ENCODE data around the gene ZNF587B.
"Not testable (repeated sequence)": the region's sequence is repeated elsewhere in the genome, so short reads cannot be mapped to it uniquely, and the experiment has no call there.

Gene ZNF587B

DNA sequence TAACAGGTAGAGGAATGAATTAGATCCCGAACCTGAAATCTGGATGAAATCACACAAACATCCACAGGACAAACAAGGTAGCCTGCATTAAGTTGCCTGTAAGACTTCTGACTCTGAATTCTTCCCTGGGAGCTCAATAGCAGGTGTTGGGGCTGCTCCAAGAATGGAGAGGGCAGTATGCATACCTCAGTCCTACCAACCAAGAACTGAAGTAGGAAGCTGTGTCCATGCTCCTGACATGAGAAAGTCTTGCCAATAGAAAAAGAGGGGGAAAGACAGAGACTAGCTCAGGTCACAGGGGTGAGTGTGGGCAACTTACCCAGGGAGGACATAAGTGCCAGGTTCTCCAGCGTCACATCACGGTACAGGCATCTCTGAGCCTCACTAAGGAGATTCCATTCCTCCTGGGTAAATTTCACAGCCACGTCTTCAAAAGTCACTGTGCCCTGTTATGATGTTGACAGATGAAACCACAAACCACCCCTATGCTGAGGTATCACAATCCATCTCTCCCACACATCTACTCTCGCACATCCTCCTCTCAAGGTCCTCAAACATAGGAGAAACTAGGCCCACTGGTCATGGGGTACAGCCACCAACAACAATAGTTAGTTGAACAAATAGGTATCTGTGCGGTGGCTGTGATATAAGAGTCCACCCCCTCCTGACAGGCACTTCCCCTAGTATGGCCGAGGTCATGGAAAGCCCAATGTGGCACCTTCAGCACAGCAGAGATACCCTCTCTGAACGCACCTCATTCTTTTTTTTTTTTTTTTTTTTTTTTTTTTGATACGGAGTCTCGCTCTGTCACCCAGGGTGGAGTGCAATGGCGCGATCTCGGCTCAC is 16.9 kb upstream of the ZNF587B start:
- peak overlapping the region; percentile 37 to 53 for H3K4me3 Mint-ChIP-seq
- not testable (repeated sequence) for ATAC-seq (replicated peaks); H3K9me3 Mint-ChIP-seq; H3K27me3 Mint-ChIP-seq; DNase-seq
- H3K36me3 Mint-ChIP-seq, result peaks cover 35% of the 10 kb centered on the region in 2 donors
- peak overlapping the region; percentile 81 for H3K27ac Mint-ChIP-seq
- H3K4me1 Mint-ChIP-seq, result peaks cover 27 to 42% of the 10 kb centered on the region in 2 donors

DNA sequence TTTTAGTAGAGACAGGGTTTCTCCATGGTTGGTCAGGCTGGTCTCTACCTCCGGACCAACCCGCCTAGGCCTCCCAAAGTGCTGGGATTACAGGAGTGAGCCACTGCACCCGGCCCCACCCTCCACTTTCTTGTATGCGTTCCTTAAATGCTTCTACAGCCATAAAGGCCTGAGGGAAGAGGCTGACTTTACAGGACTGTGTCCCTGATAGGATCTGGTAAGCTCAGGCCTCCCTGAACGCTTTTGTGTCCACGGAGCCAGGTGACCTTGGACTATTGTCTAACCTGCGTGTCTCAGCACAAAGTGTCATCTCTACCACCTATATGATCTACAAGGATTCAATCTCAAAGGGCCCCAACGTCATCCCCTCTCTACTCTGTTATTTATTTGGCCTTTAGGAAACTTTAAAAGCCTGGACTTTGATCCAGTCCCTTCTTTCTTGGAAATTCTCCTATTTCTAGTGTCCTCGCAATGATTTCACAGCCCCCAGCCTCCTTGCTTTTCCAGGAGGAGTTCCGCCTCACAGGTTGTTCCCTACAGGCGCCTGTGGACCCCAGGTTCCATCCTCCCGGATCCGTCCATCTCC is 16.1 kb upstream of the ZNF587B start:
- Mint-ChIP-seq H3K9me3 (no peaks in the 10 kb centered on the region), H3K27ac (peak overlapping the region; percentile 96), H3K4me3 (peak overlapping the region; percentile 93 to 98), H3K27me3 (no peaks in the 10 kb centered on the region), H3K36me3 (peaks cover 32 to 33% of the 10 kb centered on the region in 2 donors), H3K4me1 (peaks cover 27 to 42% of the 10 kb centered on the region in 2 donors)
- DNase-seq (no peak), ATAC-seq (replicated peaks) (no peak)

DNA sequence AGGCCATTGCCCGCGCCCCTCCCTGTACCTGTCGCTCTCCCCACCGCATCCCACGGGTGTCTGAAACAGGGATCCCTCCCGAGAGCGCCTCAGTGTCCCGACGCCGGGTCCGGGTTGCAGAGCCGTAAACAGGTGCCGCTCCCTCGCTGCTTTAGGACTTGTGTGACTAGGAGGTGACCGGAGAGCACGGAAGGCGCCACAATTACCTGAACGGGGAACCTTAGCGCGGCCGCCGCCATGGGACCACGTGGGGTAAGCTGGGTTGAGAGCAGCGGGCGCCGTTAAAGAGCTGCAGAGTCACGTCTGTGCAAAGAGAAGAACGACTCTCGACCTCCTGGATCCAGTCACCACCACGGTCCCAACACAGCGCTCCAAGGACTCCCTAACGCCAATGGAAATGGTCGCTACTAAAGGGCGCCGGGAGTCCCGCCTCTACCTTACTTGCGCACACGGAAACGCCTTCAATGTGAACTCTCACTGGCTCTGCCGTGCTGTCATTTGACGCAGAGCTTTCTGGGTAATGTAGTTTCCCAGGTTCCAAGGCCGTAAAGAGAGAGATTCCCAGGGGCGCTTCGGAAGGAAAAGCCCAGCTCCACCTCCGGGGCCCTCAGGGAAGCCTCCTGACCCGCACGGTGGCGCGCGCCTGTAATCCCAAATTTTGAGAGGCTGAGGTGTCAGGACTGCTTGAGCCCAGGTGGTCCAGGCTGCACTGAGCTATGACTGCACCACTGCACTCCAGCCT is 15.4 kb upstream of the ZNF587B start, which contains the start of gene ZNF552:
ZNF552 (minus strand) TSS at position 409 of the 742 bp plus-strand sequence; CDS start at position 239, 170 bp downstream.
- no peaks in the 10 kb centered on the region for H3K27me3 Mint-ChIP-seq
- ATAC-seq (replicated peaks) (peak; percentile 80 to 82), DNase-seq (peak; percentile 70)
- H3K27ac Mint-ChIP-seq, result peak within 1 kb of the TSS; percentile 96
- peaks cover 25 to 43% of the 10 kb centered on the region in 2 donors for H3K4me1 Mint-ChIP-seq
- H3K36me3 Mint-ChIP-seq, result peaks cover 29% of the 10 kb centered on the region in 2 donors
- H3K4me3 Mint-ChIP-seq, result peak within 1 kb of the TSS; percentile 93 to 98
- no peaks in the 10 kb centered on the region for H3K9me3 Mint-ChIP-seq

DNA sequence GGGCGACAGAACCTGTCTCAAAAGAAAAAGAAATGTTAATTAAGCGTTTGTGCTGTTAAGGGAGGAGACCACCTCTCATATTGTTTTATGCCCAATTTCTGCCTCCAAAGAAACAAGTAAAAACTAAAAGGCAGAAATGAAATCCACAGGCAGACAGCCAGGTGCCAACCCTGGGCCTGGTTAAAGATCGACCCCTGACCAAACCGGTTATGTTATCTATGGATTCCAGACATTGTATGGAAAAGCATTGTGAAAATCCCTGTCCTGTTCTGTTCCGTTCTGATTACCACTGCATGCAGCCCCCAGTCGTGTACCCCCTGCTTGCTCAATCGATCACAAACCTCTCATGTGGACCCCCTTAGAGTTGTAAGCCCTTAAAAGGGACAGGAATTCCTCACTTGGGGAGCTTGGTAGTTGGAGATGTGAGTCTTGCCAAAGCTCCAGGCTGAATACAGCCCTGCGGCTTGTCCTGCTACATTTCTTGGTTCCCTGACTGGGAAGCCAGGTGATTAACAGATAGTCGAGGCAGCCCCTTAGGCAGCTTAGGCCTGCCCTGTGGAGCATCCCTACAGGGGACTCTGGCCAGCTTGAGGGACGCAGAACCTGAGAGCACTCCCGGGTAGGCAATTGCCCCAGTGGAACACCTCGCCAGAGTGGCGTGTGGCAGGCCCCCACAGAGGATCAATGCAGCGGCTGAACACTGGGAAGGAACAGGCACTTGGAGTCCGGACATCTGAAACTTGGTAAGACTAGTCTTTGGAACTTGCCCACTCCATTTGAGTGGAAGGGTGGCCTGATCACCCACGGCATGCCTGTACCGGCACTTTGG is 14.6 kb upstream of the ZNF587B start:
- Mint-ChIP-seq H3K4me1 (peaks cover 23 to 45% of the 10 kb centered on the region in 2 donors), H3K36me3 (peaks cover 29 to 30% of the 10 kb centered on the region in 2 donors)
- ATAC-seq (replicated peaks), result no peak

DNA sequence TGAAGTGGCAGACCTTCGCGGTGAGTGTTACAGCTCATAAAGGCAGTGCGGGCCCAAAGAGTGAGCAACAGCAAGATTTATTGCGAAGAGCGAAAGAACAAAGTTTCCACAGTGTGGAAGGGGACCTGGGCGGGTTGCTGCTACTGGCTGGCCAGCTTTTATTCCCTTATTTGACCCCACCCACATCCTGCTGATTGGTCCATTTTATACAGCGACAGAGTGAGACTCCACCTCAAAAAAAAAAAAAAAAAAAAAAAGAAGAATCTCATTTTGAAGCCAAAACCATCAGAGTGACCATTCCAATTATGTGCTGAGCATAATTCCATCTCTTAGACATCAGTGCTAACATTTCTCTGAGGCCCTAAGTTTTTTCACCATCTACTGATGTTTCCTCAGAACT is 13.4 kb upstream of the ZNF587B start:
- no peaks in the 10 kb centered on the region for H3K9me3 Mint-ChIP-seq
- no peak for ATAC-seq (replicated peaks)
- no peaks in the 10 kb centered on the region for H3K27me3 Mint-ChIP-seq
- peaks cover 27 to 31% of the 10 kb centered on the region in 2 donors for H3K36me3 Mint-ChIP-seq
- no peak for DNase-seq
- no peak overlapping the region for H3K4me3 Mint-ChIP-seq
- peaks cover 30 to 57% of the 10 kb centered on the region in 2 donors for H3K4me1 Mint-ChIP-seq
- no peak overlapping the region for H3K27ac Mint-ChIP-seq

More for the DNA sequence above, 14.6 kb upstream of the ZNF587B start:
- peak overlapping the region; percentile 96 for H3K27ac Mint-ChIP-seq
- H3K27me3 Mint-ChIP-seq, result no peaks in the 10 kb centered on the region
- no peaks in the 10 kb centered on the region for H3K9me3 Mint-ChIP-seq
- H3K4me3 Mint-ChIP-seq, result peak overlapping the region; percentile 93 to 98
- no peak for DNase-seq

DNA sequence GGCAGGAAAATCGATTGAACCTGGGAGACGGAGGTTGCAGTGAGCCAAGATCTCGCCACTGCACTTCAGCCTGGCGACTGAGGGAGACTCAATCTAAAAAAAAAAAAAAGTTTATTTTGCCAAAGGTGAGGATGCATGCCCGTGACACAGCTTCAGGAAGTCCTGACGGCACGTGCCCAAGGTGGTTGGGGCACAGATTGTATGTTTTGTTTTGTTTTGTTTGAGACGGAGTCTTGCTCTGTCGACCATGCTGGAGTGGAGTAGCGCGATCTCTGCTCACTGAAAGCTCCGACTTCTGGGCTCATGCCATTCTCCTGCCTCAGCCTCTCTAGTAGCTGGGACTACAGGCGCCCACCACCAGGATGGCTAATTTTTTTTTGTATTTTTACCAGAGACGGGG is 12.1 kb upstream of the ZNF587B start:
- Mint-ChIP-seq H3K9me3 (no peaks in the 10 kb centered on the region), H3K27me3 (no peaks in the 10 kb centered on the region), H3K4me1 (peaks cover 29 to 57% of the 10 kb centered on the region in 2 donors), H3K4me3 (no peak overlapping the region), H3K36me3 (peaks cover 32% of the 10 kb centered on the region in 2 donors), H3K27ac (peak overlapping the region; percentile 70)
- ATAC-seq (replicated peaks) (no peak), DNase-seq (no peak)

DNA sequence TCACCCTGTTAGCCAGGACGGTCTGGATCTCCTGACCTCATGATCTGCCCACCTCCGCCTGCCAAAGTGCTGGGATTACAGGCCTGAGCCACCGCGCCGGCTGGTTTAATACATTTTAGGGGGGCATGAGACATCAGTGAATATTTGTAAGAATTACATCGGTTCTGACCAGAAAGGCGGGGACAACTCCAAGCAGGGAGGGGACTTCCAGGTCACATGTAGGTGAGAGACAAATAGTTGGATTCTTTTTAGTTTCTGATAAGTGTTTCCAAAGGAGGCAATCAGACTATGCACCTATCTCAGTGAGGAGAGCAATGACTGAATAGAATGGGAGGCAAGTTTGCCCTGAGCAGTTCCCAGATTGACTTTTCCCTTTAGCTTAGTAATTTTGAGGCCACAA is 11.7 kb upstream of the ZNF587B start:
- Mint-ChIP-seq H3K27me3 (no peaks in the 10 kb centered on the region), H3K4me3 (peak overlapping the region; percentile 29 to 43), H3K27ac (peak overlapping the region; percentile 70), H3K4me1 (peaks cover 30 to 57% of the 10 kb centered on the region in 2 donors), H3K9me3 (no peaks in the 10 kb centered on the region), H3K36me3 (peaks cover 31 to 32% of the 10 kb centered on the region in 2 donors)
- no peak for ATAC-seq (replicated peaks)
- no peak for DNase-seq

DNA sequence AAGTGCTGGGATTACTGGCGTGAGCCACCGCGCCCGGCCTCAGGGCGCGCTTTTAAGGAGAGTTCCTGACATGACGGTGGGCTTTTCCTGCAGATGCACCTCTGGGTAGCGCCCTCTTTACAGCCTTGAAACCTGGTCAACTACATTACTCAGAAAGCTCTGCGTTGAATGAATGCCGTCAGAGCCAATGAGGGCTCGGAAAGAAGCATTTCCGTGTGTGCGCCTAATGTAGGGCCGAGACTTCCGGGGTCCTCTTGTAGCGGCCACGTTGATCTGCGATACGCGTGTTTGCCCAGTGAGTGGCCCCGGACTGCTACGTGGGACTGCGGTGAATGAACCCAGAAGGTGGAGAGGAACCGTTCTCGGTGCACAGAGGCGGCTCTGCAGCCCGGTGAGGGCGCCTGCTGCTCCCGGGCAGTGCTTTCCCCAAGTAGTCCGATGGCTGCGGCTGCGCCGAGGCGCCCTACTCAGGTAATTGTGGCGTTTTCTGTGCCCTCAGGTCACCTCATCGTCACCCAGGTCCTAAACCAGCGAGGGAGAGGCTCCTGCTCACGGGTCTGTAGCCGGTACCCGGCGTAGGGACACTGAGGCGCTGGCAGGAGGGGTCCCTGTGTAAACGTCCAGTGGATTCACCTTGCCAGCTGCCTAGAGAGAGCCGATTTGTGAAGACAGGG is 10.5 kb upstream of the ZNF587B start:
- H3K27me3 Mint-ChIP-seq, result no peaks in the 10 kb centered on the region
- H3K4me1 Mint-ChIP-seq, result peaks cover 36 to 57% of the 10 kb centered on the region in 2 donors
- H3K36me3 Mint-ChIP-seq, result peaks cover 30 to 33% of the 10 kb centered on the region in 2 donors
- DNase-seq (peak; percentile 82), ATAC-seq (replicated peaks) (peak; percentile 91)
- no peaks in the 10 kb centered on the region for H3K9me3 Mint-ChIP-seq
- H3K4me3 Mint-ChIP-seq, result peak overlapping the region; percentile 94 to 97
- peak overlapping the region; percentile 99 for H3K27ac Mint-ChIP-seq

DNA sequence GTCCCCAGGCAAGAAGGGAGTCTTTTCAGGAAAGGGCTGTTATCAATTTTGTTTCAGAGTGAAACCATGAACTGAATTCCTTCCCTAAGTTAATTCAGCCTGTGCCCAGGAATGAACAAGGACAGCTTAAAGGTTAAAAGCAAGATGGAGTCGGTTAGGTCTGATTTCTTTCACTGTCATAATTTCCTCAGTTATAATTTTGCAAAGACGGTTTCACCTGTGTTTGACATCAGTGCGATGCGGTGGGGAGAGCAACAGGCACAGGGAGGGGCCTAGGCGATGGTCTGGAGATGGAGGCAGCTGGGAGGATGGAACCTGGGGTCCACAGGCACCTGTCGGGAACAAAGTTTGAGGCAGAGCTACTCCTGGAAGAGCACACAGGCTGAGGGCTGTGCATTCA is 9.5 kb upstream of the ZNF587B start:
- peaks cover 31 to 50% of the 10 kb centered on the region in 2 donors for H3K4me1 Mint-ChIP-seq
- DNase-seq (no peak), ATAC-seq (replicated peaks) (no peak)
- no peaks in the 10 kb centered on the region for H3K9me3 Mint-ChIP-seq
- no peaks in the 10 kb centered on the region for H3K27me3 Mint-ChIP-seq
- H3K4me3 Mint-ChIP-seq, result peak overlapping the region; percentile 94 to 97
- H3K36me3 Mint-ChIP-seq, result peaks cover 29 to 31% of the 10 kb centered on the region in 2 donors
- H3K27ac Mint-ChIP-seq, result peak overlapping the region; percentile 99

DNA sequence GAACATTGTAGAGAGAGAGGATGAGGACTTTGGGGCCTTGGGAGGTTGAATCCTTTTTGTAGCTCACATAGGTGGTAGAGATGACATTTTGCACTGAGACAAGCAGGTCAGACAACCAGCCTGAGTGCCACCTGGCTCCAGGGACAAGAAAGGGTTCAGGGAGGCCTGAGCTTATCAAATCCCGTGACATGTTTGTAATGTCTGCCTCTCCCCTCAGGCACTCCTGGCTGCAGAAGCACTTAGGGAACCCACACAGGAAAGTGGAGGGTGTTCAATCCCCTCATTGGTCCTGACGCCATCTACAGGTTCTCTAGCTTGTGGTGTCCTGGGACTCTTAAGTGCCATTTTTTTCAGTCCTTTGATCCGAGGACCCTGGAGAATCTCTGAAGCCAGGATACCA is 9.0 kb upstream of the ZNF587B start:
- Mint-ChIP-seq H3K4me1 (peaks cover 30 to 50% of the 10 kb centered on the region in 2 donors), H3K36me3 (peaks cover 31 to 34% of the 10 kb centered on the region in 2 donors), H3K4me3 (peak overlapping the region; percentile 94 to 97), H3K27ac (peak overlapping the region; percentile 99)
- not testable (repeated sequence) for DNase-seq; ATAC-seq (replicated peaks); H3K27me3 Mint-ChIP-seq; H3K9me3 Mint-ChIP-seq

DNA sequence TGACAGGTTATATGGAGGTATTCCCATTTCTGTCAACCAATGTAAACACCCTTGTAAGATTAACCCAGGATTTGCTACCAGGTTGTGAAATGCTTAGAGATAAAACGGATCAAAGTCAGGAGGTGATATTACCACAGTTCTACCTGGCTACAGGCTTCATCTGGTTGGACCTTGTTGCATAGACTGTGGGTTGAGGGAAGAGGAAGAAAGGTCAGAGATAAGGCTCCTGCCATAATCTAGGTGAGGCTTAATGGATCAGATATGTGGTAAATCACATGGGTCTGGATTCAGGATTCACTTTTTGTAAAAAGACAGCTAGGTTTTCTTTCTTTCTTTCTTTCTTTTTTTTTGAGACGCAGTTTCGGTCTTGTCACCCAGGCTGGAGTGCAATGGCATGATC is 8.6 kb upstream of the ZNF587B start:
- H3K27me3 Mint-ChIP-seq, result not testable (repeated sequence)

DNA sequence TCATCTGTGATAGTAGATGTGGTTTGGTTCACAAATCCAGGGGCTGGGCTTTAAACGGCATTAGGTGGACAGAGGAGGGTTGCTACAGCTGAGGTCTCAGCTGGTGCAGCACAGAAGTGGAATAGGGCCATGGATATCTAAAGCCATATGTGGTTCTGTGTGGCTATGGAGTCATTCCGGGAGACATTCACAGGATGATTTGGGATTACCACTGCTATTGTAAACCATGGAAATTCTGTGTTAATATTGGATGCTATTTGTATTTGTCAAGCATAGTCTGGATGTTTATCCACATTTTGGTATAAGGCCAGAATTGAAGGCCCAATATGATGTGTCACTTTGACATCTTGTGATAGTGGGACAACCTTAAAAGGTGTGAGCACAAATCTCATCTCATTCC is 6.9 kb upstream of the ZNF587B start:
- peaks cover 37 to 45% of the 10 kb centered on the region in 2 donors for H3K36me3 Mint-ChIP-seq
- not testable (repeated sequence) for DNase-seq; H3K9me3 Mint-ChIP-seq; ATAC-seq (replicated peaks); H3K27me3 Mint-ChIP-seq
- peak overlapping the region; percentile 87 for H3K27ac Mint-ChIP-seq
- peak overlapping the region in 1 of 2 donors; percentile 14 for H3K4me3 Mint-ChIP-seq
- peaks cover 33 to 56% of the 10 kb centered on the region in 2 donors for H3K4me1 Mint-ChIP-seq

More for the DNA sequence above, 8.6 kb upstream of the ZNF587B start:
- DNase-seq; H3K9me3 Mint-ChIP-seq; H3K27ac Mint-ChIP-seq; H3K4me3 Mint-ChIP-seq; ATAC-seq (replicated peaks): not testable (repeated sequence)
- Mint-ChIP-seq H3K36me3 (peaks cover 33 to 36% of the 10 kb centered on the region in 2 donors), H3K4me1 (peaks cover 30 to 50% of the 10 kb centered on the region in 2 donors)

DNA sequence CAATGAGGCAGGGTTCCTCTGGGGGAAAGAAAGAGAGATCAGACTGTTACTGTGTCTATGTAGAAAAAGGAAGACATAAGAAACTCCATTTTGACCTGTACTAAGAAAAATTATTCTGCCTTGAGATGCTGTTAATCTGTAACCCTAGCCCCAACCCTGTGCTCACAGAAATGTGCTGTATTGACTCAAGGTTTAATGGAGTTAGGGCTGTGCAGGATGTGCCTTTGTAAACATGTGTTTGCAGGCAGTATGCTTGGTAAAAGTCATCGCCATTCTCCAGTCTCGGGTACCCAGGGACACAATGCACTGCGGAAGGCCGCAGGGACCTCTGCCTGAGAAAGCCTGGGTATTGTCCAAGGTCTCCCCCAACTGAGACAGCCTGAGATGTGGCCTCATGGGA is 6.5 kb upstream of the ZNF587B start:
- not testable (repeated sequence) for ATAC-seq (replicated peaks); DNase-seq; H3K27me3 Mint-ChIP-seq; H3K9me3 Mint-ChIP-seq
- peaks cover 33 to 56% of the 10 kb centered on the region in 2 donors for H3K4me1 Mint-ChIP-seq
- peak overlapping the region in 1 of 2 donors; percentile 14 for H3K4me3 Mint-ChIP-seq
- peak overlapping the region; percentile 87 for H3K27ac Mint-ChIP-seq
- H3K36me3 Mint-ChIP-seq, result peaks cover 37 to 46% of the 10 kb centered on the region in 2 donors

Data from stimulated activated naive B cell treated with anti-CD40 and anti-IgM and Interleukin-4, amounts not matched to agents 10 μg/mL and 1 μg/mL and 100 μg/mL, for 72 hours (primary cell).